GM21381 (cell line): ENCODE measurements around the gene GMFB.

Source experiments
- ATAC-seq: cut with Tn5 transposase; IDR thresholded peaks from one replicate; pipeline ENCODE4 v1.9.1; 2021; ENCODE audit warnings: mild to moderate bottlenecking, moderate library complexity; ENCODE audit not compliant: unreplicated experiment

GMFB gene

GRCh38 chr14:54435500-54435981, 53.2 kb downstream of the GMFB start:
- ATAC-seq: no peak

GRCh38 chr14:54428527-54428926, 60.3 kb downstream of the GMFB start:
- ATAC-seq: no peak

DNA sequence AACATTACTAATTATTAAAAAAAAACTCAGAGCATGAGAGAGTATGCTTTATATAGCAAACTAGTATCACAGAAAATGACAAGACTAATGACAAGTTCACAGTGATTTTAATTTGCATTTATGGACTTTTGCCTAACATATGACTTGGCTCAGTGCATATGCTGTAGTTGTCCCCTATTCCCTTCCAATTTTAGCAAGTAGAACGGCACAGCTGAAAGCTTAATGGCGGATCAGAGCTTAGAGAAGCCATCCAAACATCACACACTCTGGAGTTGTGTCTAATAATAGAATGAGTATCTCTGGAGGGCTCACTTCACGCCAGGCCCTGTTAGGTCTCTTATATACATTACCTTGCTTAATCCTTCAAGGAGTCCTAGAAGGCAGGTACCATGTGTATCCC, 60.9 kb downstream of the GMFB start:
- no peak for ATAC-seq

- no peak for ATAC-seq
Measured at GRCh38 chr14:54425537-54426274, 63.1 kb downstream of the GMFB start.

DNA sequence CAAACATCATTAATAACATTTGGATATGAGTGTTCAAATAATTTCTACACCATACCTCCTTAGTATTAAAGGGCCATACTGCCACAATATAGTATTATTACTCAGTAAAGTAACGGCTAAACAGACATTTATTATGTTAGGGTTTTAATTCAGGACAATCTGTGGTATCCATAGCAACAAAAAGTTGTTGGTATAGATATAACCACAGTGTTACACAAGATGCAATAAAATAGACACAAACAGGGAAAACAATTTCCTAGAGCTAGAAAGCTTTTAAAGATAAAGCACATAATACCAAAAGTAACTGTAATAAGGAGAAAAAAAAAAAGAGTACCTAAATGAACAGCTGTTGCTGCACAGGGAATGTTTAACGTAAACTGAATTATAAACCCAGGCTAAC, 63.7 kb downstream of the GMFB start:
- no peak for ATAC-seq
